Chondrocyte (in vitro differentiated cells): ENCODE results near the gene GRIK3. TPM values are rescaled to one million over a fixed set of nuclear protein-coding genes. Genes with fewer than 3 reads are reported as not detected.

Experiments
- DNase-seq: peaks from one replicate; pipeline ENCODE4 v3.0.0; 2021; ENCODE audit warnings: mixed read lengths, low spot score
- H3K27ac Mint-ChIP-seq: one replicate; pipeline ENCODE4 v1.8.0; 2021; ENCODE audit warnings: mild to moderate bottlenecking, moderate library complexity, mixed read lengths; ENCODE audit not compliant: unreplicated experiment
- H3K27me3 Mint-ChIP-seq: 2 replicates; pipeline ENCODE4 v1.8.0; 2021; ENCODE audit warnings: low read depth, mixed read lengths
- H3K36me3 Mint-ChIP-seq: 2 replicates; pipeline ENCODE4 v1.8.0; 2021; ENCODE audit warnings: low read depth, mixed read lengths
- H3K4me1 Mint-ChIP-seq: 2 replicates; pipeline ENCODE4 v1.8.0; 2021; ENCODE audit warnings: low read depth, mild to moderate bottlenecking, mixed read lengths
- H3K4me3 Mint-ChIP-seq: one replicate; pipeline ENCODE4 v1.8.0; 2021; ENCODE audit warnings: mild to moderate bottlenecking, moderate library complexity, mixed read lengths; ENCODE audit not compliant: unreplicated experiment
- H3K9me3 Mint-ChIP-seq: 2 replicates; pipeline ENCODE4 v1.8.0; 2021; ENCODE audit warnings: low read depth, mixed read lengths
- total RNA-seq: library from RNA; stranded (reverse); gene quantifications from 3 replicates; pipeline ENCODE4 v1.2.1, GENCODE V29; 2021
- TF ChIP-seq, protein P1 (sequence below): fragments of 200-600 bp; sonication (generic); IDR thresholded peaks from 2 replicates; pipeline ENCODE4 v1.5.0; 2021; ENCODE audit warnings: antibody characterized with exemption, mild to moderate bottlenecking, moderate library complexity

The GRIK3 gene
- total RNA-seq, 1 donor from 2014 or later = not detected

DNA sequence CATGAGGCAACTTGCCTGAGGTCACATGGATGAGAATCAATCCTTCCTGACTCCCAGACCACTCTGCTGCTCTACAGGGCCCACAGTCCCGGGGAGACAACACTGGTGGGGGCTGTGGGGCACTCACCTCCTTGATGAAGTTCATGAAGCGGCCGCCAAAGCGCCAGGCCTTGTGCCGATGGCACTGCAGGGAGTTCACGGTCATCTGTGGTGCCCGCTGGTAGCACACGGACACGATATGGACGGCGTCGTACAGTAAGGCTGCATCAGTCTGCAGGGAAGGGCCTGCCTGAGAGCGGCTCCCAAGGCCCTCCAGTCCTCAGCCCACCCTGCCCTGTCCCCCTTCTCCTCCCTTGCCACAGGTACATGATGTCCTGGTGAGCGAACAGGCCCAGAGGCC lies 175.3 kb downstream of the GRIK3 start:
- Mint-ChIP-seq H3K4me3 (no peak overlapping the region), H3K27ac (no peak overlapping the region), H3K36me3 (no peaks in the 10 kb centered on the region), H3K4me1 (no peaks in the 10 kb centered on the region), H3K27me3 (peaks cover 24% of the 10 kb centered on the region), H3K9me3 (no peaks in the 10 kb centered on the region)
- TF ChIP-seq, protein P1, sequence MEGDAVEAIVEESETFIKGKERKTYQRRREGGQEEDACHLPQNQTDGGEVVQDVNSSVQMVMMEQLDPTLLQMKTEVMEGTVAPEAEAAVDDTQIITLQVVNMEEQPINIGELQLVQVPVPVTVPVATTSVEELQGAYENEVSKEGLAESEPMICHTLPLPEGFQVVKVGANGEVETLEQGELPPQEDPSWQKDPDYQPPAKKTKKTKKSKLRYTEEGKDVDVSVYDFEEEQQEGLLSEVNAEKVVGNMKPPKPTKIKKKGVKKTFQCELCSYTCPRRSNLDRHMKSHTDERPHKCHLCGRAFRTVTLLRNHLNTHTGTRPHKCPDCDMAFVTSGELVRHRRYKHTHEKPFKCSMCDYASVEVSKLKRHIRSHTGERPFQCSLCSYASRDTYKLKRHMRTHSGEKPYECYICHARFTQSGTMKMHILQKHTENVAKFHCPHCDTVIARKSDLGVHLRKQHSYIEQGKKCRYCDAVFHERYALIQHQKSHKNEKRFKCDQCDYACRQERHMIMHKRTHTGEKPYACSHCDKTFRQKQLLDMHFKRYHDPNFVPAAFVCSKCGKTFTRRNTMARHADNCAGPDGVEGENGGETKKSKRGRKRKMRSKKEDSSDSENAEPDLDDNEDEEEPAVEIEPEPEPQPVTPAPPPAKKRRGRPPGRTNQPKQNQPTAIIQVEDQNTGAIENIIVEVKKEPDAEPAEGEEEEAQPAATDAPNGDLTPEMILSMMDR = no peak
- no peak for DNase-seq

DNA sequence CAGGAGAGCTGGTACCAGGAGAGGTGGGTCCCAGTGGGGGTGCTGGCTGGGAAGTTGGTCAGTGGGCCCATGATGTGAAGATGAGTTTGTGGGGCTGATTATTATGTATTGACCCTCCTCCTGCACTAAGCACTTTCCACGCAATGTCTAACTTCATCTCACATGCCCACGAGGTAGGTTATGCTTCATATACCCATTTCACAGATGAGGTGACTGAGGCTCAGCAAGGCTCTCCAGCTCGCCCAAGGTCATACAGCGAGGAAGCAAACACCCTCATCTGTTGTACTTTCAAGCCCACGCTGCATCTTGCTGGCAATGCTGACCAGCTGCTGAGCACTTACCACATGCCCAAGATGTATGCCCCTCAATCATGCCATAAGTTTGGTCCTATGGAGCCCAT lies 175.8 kb downstream of the GRIK3 start:
- Mint-ChIP-seq H3K9me3 (no peaks in the 10 kb centered on the region), H3K4me3 (no peak overlapping the region), H3K27ac (no peak overlapping the region), H3K4me1 (no peaks in the 10 kb centered on the region), H3K27me3 (peaks cover 24% of the 10 kb centered on the region), H3K36me3 (no peaks in the 10 kb centered on the region)
- DNase-seq = no peak
- TF ChIP-seq, protein P1 = no peak

DNA sequence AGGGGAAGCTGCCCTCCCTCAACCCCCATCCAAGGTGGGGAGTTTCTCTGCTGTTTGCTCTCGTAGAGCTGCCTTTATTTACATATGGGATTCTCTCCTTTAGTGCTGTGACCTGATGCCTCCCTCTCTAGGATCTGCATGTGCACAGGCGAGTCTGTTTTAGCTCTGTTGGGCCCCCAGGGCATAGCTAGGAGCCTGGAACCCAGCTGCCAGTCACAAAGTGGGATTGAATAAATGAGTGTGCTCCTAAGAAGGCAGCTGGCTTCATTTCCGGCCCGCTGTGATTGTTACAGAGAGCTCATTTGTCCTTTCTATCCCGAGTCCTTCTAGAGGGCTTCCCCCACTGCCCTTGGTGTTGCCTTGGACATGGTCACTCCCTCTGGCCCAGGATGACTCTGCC lies 176.6 kb downstream of the GRIK3 start:
- no peak overlapping the region for H3K27ac Mint-ChIP-seq
- no peaks in the 10 kb centered on the region for H3K36me3 Mint-ChIP-seq
- TF ChIP-seq, protein P1 = no peak
- H3K4me1 Mint-ChIP-seq = no peaks in the 10 kb centered on the region
- peaks cover 26% of the 10 kb centered on the region for H3K27me3 Mint-ChIP-seq
- no peak for DNase-seq
- no peak overlapping the region for H3K4me3 Mint-ChIP-seq
- H3K9me3 Mint-ChIP-seq = no peaks in the 10 kb centered on the region

DNA sequence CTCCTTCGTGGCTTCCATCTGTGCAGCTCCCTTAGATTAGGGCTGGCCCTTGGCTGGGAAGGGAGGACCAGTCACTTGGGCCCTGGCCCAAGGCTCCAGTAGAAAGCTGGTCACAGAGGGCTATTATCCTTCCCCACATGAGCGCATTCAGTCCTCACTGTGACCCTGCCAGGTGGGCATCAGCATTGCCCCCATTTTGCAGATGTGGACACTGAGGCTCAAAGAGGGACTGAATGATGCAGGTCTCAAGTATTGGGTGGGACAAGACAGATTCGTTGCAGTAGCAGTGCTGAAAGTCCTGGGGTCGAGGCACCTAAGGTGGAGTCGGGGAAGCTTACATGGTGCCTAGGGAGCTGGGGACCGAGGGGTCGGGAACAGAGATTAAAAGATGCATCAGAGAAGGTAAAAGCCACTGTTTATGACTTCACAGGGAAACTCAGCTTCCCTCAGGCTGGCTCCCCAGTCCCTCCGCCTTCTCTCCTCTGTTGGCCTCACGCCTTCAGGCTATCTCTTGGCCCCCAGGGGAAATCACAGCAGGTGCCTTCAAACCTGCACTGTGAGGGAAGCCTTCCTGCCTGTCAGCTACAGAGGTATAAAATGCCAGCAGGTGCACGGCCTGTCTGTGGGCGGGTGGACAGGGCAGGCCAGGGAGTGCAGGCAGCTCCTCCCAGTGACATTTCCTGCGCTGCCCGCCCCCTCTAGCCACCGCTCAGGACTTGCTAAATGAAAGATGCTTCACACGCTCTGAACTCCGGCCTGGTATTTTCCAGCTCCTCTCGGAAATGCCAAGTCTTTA lies 178.4 kb downstream of the GRIK3 start:
- H3K4me1 Mint-ChIP-seq = no peaks in the 10 kb centered on the region
- no peaks in the 10 kb centered on the region for H3K9me3 Mint-ChIP-seq
- H3K4me3 Mint-ChIP-seq = no peak overlapping the region
- H3K36me3 Mint-ChIP-seq = no peaks in the 10 kb centered on the region
- peaks cover 36% of the 10 kb centered on the region for H3K27me3 Mint-ChIP-seq
- no peak overlapping the region for H3K27ac Mint-ChIP-seq
- TF ChIP-seq, protein P1 = no peak
- DNase-seq = no peak

DNA sequence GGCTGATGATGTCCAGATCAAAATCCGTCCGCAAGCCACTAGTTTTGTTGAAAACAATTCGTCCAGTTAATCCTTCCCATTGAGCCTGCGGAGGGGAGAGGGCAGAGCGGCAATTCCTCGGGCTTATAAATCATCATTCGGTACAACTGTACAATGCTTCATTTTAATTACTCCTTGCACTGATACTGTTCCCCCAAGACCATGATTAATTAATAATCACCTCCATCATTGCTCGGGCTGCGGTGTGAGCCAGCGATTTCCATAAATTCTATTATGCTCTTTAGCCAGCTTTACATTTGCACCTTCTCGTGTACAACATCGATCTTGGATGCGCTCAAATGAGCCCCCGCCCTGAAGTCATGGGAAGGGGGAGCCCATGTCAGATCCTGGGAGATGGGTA lies 180.7 kb downstream of the GRIK3 start:
- no peak overlapping the region for H3K4me3 Mint-ChIP-seq
- DNase-seq = no peak
- H3K27ac Mint-ChIP-seq = no peak overlapping the region
- H3K4me1 Mint-ChIP-seq = no peaks in the 10 kb centered on the region
- TF ChIP-seq, protein P1 = no peak
- H3K27me3 Mint-ChIP-seq = peaks cover 44% of the 10 kb centered on the region
- no peaks in the 10 kb centered on the region for H3K9me3 Mint-ChIP-seq
- no peaks in the 10 kb centered on the region for H3K36me3 Mint-ChIP-seq
